Left colon (tissue), 2 donors: ENCODE data around the gene SEMA3E. TPM values are rescaled to one million over a fixed set of nuclear protein-coding genes. Genes with fewer than 3 reads are reported as not detected.
A peak's percentile ranks its signal among the peaks of the same experiment; 100 is the strongest.
"Not testable (repeated sequence)": the region's sequence is repeated elsewhere in the genome, so short reads cannot be mapped to it uniquely, and the experiment has no call there.

Experiments
- ATAC-seq: fragments of 200-7000 bp; cut with Tn5 transposase; one replicate; pipeline ENCODE4 v1.9.1; 2020; ENCODE audit warnings: mild to moderate bottlenecking, moderate library complexity
- DNase-seq, 2 donors: peaks; one replicate each; pipeline ENCODE4 v3.0.0-alpha.2; 2020
- intact Hi-C, 2 donors: fragments of 100-400 bp; cut with DNase I in 1 of 2; cut with micrococcal nuclease in 1 of 2; formaldehyde crosslinking; loops; one replicate each; pipeline versions ENCODE4 v1.11.2 to v1.14.0; 2022; cut with DNase I, micrococcal nuclease
- long read RNA-seq: library from polyadenylated mRNA; unstranded; transcript quantifications from one replicate; pipeline ENCODE4 v2.0.0, GENCODE V29; 2021
- total RNA-seq, 2 donors: library from RNA; stranded (reverse); fragmentation: NEBNext Ultra II Directional; extraction: Animal tissue kit (Norgen Biotek cat#: 25700); gene quantifications; one replicate each; pipeline ENCODE4 v1.2.1, GENCODE V29; 2021
- donor health status: DM: no; HTN: no; CAD: no.
- donor health status: DM: yes; HTN: yes; CAD: no.

SEMA3E gene
- total RNA-seq: 1 to 10 TPM; 1.4 to 2.2 TPM
- long read RNA-seq, full-length matches to known transcripts: 2 of 2 reads
- long read RNA-seq, partial matches to known transcripts: 0 of 2 reads
- long read RNA-seq, other reads (novel, unspliced or antisense): 0 of 2 reads

DNA sequence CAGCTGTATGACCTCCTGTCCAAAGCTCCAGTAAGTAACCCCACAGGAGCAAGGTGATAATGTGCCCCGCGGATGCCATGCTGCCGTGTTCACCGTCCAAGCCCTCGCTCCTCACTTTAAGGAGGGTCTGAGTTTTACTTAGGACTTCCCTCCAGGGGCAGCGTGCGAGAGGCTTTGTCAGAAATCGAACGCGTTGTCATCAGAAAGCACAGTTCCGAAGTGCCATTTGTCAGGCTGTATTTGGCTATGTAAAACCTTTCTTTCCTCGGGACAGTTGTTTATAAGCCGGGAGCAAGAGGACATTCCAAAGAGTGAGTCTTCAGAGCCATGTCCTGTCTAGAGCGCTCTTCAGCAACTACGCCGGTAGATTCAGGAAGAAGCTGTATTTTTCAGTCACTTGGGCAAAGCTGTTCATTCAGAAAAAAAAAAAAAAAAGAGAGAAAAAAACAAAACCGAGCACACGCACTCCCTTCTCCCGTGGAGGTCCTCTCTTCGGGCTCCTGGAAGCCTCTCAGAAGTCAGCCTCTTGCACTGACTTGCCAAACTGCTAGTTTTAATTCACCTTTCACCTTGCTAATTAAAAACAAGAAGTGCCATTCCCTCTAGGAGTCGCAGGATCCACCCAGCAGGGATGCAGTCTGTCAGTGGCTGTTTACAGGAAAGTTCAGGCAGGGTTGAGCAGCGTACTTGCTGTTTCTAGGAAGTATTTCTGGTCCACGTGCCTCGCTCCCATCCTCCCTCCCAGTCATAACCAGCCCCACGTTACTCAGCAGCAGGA, at the start of gene SEMA3E:
Gene SEMA3E, minus strand, starts transcription at position 676 of the 778 bp plus-strand sequence.
- intact Hi-C loops: no loop called here
- DNase-seq (peak; percentile 5 to 31), ATAC-seq (peak; percentile 45)

GRCh38 chr7:83697804-83698530, 49.0 kb upstream of the SEMA3E start:
- intact Hi-C loops: no loop called here
- ATAC-seq (no peak), DNase-seq (no peak)

GRCh38 chr7:83696101-83696500, 47.2 kb upstream of the SEMA3E start:
- ATAC-seq (no peak), DNase-seq (no peak)
- intact Hi-C loops: no loop called here

DNA sequence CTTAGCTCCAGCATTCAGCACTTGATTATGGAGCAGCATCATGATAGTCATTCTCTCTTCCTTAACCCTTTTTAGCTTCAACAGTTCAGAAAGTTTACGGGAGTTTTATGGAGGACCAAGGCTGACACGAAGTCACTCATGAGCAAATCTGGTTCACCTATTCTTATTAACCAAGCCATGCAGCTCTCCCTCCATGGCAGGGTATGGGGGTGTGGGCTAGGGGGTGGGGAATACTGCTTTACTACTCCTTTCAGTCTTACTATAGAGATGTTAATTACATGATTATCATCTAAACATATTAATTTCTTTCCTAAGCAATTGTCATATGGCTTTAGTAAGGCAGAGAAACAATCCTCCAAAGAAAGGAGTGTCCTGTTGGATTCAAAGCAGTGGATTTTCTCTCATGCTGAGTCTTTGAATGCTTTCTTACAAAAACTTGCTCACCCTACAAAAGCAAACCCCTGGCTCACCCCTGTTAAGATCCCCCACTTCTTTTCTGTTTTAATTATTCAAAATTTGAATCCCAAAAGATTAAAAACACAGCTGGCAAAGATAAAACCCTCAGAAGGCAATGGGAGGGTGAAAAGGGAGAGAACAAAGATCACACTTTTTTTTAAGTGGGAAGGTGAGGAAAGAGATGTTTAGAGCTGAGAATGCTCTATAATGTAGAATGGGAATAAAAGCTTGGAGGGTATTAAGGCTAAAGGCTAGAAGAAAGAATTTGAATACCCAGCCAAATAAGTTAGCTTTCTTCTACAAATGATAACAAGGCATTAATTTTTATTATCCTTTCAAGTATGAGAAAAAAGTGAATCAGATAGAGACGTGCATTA, 46.4 kb upstream of the SEMA3E start:
- DNase-seq: no peak
- ATAC-seq: no peak

DNA sequence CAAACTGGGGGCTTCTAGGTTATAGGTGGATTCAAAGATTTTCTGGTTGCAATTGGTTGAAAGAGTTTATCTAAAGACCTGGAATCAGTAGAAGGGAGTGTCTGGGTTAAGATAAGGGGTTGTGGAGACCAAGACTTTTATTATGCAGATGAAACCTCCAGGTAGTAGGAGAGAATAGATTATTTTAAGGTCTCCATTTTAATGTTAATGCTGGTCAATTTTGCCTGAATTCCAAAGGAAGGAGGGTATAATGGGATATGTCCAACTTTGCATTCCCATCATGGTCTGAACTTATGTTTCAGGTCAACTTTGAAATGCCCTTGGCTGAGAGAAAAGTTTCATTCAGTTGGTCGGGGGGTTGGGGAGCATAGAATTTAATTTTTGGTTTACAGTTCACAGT, 44.3 kb upstream of the SEMA3E start:
- no peak for DNase-seq
- ATAC-seq: no peak
- intact Hi-C loops: no loop called here

More for the DNA sequence above, 46.4 kb upstream of the SEMA3E start:
- intact Hi-C loops: no loop called here

DNA sequence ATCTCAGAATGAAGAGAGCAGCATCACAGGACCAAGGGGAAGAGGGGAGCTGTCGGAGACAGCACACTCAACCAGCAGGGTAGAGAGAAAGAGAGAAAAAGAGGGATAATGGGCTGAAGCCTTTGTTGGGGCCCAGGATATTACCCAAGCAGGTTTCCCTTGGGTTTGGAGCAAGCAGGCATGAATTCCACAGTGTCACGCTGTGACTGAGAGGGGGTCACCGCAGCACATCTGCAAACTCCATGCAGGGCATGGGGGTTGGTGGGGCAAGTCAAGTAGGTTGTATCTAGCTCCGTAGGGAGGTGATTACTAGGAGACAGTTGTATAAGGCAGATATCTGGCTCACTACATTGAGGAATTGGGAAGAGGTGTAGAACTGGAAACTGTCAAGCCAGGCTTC, 42.2 kb upstream of the SEMA3E start:
- no peak for DNase-seq
- intact Hi-C loops: no loop called here
- no peak for ATAC-seq

DNA sequence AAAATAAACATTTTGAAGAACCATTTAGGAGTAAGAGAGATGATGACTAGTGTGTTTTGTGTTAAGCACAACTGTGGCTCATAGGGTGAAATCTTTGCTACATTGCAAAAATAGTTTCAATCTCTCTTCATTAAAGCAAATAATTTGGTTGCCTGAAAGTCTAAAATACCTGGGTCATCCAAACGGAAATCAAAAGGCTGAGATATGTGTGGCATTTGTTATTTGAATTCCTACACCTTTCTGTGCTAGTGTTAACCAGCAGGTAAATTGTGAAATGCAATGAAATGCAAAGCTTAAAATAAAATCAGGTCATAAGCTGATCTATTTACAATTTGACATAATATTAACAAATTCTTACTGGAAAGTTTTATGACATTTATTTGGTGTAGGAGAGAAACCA, 40.9 kb upstream of the SEMA3E start:
- ATAC-seq (no peak), DNase-seq (no peak)
- intact Hi-C loops: no loop called here

- no peak for DNase-seq
- intact Hi-C loops: no loop called here
- ATAC-seq: no peak
These were observed 37.5 kb upstream of the SEMA3E start for GRCh38 chr7:83686416-83686815.

DNA sequence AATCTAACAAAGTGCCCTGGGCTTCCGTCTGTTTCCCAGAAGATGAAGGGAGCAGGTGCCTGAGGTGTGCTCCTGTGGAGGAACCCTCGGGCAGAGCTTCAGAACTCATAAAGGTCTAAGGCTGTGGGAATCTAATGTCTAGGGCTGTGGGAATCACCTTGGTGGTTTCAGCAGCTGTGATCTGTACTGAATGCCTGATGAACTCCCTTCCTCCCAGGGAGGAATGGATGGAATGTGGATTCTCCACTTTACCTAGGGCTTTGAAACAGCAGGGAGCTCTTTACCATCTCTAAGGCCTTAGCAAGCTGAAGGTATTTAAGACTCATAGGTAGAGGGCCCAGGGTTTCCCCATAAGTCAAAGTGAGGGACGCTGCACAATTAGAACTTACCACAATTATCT, 36.0 kb upstream of the SEMA3E start:
- intact Hi-C loops: no loop called here
- ATAC-seq: no peak
- DNase-seq: no peak

- intact Hi-C loops: no loop called here
- DNase-seq (no peak), ATAC-seq (no peak)
These were observed 32.4 kb upstream of the SEMA3E start for GRCh38 chr7:83681200-83681778.

DNA sequence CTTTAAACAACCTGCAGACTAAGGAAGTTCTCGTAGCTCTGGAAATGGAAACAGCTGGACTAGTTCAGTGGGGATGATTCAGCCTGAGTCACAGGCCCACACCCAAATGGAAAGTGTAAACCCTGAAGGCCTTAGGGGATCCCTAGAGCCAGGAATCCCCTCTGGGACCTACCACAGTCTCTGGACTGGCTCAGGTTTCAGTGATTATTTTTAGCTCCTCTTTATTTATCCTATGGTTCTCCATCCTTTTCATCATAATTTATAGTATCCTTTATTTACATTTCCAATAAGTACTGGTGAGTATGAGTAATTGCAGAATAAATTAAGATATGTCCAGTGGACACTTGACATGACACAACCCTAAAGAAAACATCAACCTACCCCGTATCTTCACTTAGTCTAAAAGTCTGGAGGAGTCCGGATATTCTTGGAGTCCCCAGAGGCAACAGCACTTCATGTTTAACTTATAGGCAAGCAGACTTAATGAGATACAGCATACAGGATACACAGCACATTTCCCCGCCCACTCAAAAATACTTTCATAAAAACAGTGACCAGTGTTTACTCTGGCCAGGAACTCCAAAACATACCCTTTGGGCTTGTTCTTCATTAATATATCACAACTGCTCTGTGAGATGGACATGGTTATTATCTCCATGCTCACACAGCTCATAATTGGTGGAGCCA, 28.4 kb upstream of the SEMA3E start:
- DNase-seq (no peak), ATAC-seq (no peak)
- intact Hi-C loops: no loop called here

DNA sequence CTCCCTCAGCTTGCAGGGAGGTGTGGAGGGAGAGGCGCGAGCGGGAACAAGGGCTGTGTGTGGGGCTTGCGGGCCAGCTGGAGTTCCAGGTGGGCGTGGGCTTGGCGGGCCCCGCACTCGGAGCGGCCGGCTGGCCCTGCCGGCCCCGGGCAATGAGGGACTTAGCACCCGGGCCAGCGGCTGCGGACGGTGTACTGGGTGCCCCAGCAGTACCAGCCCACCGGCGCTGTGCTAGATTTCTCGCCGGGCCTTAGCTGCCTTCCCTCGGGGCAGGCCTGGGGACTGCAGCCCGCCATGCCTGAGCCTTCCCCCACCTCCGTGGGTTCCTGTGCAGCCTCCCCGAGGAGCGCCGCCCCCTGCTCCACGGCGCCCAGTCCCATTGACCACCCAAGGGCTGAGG, 24.4 kb upstream of the SEMA3E start:
- intact Hi-C loops, ATAC-seq, DNase-seq: not testable (repeated sequence)

- intact Hi-C loops: no loop called here
- DNase-seq (no peak), ATAC-seq (no peak)
These were observed 23.2 kb upstream of the SEMA3E start for GRCh38 chr7:83672157-83672556.

DNA sequence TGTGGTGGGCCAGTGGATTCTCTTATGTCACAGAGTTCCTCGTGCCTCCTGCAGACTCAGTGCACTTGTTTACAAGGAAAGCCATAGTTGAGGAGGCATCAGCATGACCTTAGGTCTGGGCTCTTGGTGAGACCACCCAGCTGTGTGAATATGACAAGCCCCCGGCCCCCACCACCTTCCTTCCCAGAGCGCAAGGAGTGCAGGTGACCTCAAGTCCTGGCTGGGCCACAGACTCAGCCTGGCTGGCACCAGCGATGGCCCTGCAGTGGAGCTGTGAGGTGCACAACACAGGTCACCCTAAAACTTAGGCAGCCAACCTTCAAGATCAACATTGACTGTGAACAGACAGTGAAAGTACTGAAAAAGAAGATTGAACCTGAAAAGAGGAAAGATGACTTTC, 14.2 kb upstream of the SEMA3E start:
- intact Hi-C loops: no loop called here
- no peak for ATAC-seq

GRCh38 chr7:83658126-83658525, 9.2 kb upstream of the SEMA3E start:
- intact Hi-C loops: loop anchor here in 1 of 2 donors (5.0 kb wide), 1 partner anchor 246 kb away; no protein-coding TSS in a partner anchor
- ATAC-seq: no peak
- no peak for DNase-seq

More for the DNA sequence above, 14.2 kb upstream of the SEMA3E start:
- DNase-seq: no peak

DNA sequence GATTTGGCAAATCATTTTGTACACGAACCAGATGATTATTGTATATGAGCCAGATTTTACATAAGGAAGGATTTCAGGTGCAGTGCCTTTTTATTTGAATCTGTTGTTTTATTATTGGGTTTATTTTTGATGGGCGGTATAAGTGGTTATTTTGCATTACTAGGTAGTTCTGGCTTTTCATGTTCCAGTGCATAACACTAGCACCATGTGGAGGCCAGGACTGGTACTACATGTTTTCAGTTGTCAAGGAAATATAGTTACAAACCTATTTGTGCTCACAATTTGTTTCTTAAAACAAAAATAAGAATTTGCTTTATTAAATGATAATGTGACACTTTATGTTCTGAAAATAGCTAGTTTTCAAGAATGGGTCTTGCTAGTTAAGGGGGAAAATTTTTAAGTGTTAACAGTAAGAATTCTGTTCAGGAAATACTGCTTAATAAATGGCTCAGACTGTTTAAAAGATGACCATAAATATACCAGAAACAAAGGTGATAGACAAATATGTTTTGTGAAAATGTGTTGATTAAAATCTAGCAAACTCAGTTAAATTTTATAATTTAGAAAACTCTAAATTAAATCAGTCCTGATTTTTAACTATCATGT, 7.1 kb upstream of the SEMA3E start:
- DNase-seq (peak in 1 of 2 donors; percentile 12), ATAC-seq (peak; percentile 61)
- intact Hi-C loops: loop anchor here in 1 of 2 donors (5.0 kb wide), 1 partner anchor 244 kb away; no protein-coding TSS in a partner anchor

DNA sequence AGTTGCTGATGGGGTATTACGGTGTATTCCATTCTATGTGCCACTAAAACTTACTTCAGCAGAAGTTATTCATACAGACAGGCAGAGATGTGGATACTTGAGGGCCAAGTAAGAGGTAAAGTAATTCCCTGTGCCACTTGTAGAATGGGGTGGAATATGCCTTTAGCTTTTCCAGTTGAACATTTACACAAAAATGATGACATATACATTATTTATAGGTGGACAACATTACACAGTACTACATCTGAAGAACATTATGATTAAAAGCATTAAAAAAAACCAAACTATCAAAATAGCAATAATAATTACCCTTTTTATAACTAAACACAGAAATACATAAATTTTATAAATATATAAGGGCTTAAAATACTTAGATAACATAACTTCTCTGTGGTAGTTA, 3.5 kb upstream of the SEMA3E start:
- ATAC-seq (no peak), DNase-seq (no peak)
- intact Hi-C loops: no loop called here

- DNase-seq: no peak
- no peak for ATAC-seq
- intact Hi-C loops: no loop called here
These were observed 762 bp upstream of the SEMA3E start for GRCh38 chr7:83649701-83650100.
